Vagina (tissue), 2 donors: ENCODE results near the gene CYSRT1. TPM values are rescaled to one million over a fixed set of nuclear protein-coding genes. Genes with fewer than 3 reads are reported as not detected.
"Not testable (repeated sequence)": the region's sequence is repeated elsewhere in the genome, so short reads cannot be mapped to it uniquely, and the experiment has no call there.

Source experiments
- DNase-seq, 2 donors: peaks; one replicate each; pipeline ENCODE4 v3.0.0-alpha.2; 2017; ENCODE audit errors: extremely low spot score in 2 of 2
- H3K27ac ChIP-seq: fragments of 200-600 bp; sonication (generic); one replicate; pipeline ENCODE4 v1.5.1; 2019
- H3K27me3 ChIP-seq: fragments of 200-600 bp; sonication (generic); one replicate; pipeline ENCODE4 v1.5.1; 2019
- H3K36me3 ChIP-seq, 2 donors: fragments of 200-600 bp; sonication (generic); one replicate each; pipeline ENCODE4 v1.5.1; 2017 to 2019
- H3K4me1 ChIP-seq: fragments of 200-600 bp; sonication (generic); one replicate; pipeline ENCODE4 v1.5.1; 2019
- H3K4me3 ChIP-seq, 2 donors: fragments of 200-600 bp; sonication (generic); 1 replicate in 1 of 2; 2 replicates in 1 of 2; pipeline ENCODE4 v1.5.1; 2016 to 2019
- H3K9me3 ChIP-seq: fragments of 200-600 bp; sonication (generic); one replicate; pipeline ENCODE4 v1.5.1; 2019
- POLR2A ChIP-seq, 2 donors: fragments of 450-650 bp; IDR thresholded peaks; one replicate each; pipeline ENCODE4 v1.6.1; 2017; ENCODE audit warnings: antibody characterized with exemption in 2 of 2, mild to moderate bottlenecking in 2 of 2, moderate library complexity in 2 of 2
- POLR2AphosphoS5 ChIP-seq, 2 donors: sonication (generic); formaldehyde crosslinking; IDR thresholded peaks; one replicate each; pipeline ENCODE4 v1.9.0; 2017; ENCODE audit warnings: antibody characterized with exemption in 2 of 2, mild to moderate bottlenecking in 2 of 2, low read depth in 1 of 2; ENCODE audit not compliant: insufficient read depth in 1 of 2
- intact Hi-C: fragments of 100-400 bp; cut with DNase I; formaldehyde crosslinking; loops from one replicate; pipeline ENCODE4 v1.15.1; 2023
- total RNA-seq: library from RNA; depleted of rRNA; stranded (reverse); fragments of >200 nt; gene quantifications from one replicate; pipeline ENCODE4 v1.2.3, GENCODE V29; 2016
- TF ChIP-seq, protein P1 (sequence below), 3 experiments: fragments of 450-650 bp in 2 of 3; fragments of 200-600 bp in 1 of 3; sonication (generic) in 1 of 3; IDR thresholded peaks; one replicate each; pipeline ENCODE4 v1.5.1; 2017 to 2019; ENCODE audit warnings: antibody characterized with exemption in 3 of 3, mild to moderate bottlenecking in 2 of 3, moderate library complexity in 2 of 3

The CYSRT1 gene
- total RNA-seq, 1 donor from 2014 or later = 24.3 TPM

DNA sequence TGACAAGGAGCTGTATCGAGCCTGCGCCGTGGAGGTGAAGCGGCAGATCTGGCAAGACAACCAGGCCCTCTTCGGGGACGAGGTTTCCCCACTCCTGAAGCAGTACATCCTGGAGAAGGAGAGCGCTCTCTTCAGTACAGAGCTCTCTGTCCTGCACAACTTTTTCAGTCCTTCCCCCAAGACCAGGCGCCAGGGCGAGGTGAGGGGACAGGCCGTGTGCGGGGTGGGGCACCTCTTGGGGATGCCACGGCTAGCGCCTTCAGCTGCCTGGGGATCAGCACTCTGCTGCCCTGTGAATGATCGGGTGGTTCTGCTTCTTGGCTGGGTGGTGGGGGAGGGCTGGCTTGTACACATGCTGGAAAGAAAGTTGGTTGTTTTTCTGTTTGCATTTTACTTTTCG is 31.9 kb downstream of the CYSRT1 start:
- Histone ChIP-seq H3K9me3 (no peaks in the 10 kb centered on the region), H3K4me3 (peak overlapping the region in 1 of 2 donors; percentile 88), H3K36me3 (peaks cover 0 to 19% of the 10 kb centered on the region in 2 donors), H3K27ac (no peak overlapping the region), H3K27me3 (no peaks in the 10 kb centered on the region), H3K4me1 (peaks cover 27% of the 10 kb centered on the region)
- TF ChIP-seq, protein P1, sequence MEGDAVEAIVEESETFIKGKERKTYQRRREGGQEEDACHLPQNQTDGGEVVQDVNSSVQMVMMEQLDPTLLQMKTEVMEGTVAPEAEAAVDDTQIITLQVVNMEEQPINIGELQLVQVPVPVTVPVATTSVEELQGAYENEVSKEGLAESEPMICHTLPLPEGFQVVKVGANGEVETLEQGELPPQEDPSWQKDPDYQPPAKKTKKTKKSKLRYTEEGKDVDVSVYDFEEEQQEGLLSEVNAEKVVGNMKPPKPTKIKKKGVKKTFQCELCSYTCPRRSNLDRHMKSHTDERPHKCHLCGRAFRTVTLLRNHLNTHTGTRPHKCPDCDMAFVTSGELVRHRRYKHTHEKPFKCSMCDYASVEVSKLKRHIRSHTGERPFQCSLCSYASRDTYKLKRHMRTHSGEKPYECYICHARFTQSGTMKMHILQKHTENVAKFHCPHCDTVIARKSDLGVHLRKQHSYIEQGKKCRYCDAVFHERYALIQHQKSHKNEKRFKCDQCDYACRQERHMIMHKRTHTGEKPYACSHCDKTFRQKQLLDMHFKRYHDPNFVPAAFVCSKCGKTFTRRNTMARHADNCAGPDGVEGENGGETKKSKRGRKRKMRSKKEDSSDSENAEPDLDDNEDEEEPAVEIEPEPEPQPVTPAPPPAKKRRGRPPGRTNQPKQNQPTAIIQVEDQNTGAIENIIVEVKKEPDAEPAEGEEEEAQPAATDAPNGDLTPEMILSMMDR (IDR thresholded peaks at IDR 0.05) = no peak
- TF ChIP-seq POLR2A (IDR thresholded peaks at IDR 0.05) = no peak
- TF ChIP-seq POLR2AphosphoS5 (IDR thresholded peaks at IDR 0.05; ENCODE audit: insufficient read depth in 1 of 2, low read depth in 1 of 2) = no peak
- intact Hi-C loops = no loop called here
- no peak for DNase-seq

DNA sequence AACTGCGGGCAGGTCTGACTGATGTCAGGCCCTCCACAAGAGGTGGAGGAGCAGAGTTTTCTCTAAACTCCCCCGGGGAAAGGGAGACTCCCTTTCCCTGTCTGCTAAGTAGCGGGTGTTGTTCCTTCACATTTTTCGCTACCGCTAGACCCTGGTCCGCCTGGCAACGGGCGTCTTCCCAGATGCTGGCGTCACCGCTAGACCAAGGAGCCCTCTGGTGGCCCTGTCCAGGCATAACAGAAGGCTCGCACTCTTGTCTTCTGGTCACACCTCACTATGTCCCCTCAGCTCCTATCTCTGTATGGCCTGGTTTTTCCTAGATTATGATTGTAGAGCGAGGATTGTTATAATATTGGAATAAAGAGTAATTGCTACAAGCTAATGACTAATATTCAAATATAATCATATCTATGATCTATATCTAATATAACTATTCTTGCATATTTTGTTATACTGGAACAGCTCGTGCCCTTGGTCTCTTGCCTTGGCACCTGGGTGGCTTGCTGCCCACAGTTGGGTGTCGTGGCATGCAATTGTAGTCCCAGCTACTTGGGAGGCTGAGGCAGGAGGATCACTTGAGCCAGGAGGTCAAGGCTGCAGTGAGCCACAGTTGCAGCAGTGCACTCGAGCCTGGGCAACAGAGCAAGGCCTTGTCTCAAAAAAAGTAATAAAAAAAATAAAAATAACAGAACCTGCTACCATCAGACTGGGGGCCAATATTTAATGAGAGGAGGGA is 37.4 kb downstream of the CYSRT1 start:
- intact Hi-C loops, H3K4me1 ChIP-seq, H3K27ac ChIP-seq, H3K9me3 ChIP-seq, H3K4me3 ChIP-seq, H3K27me3 ChIP-seq, DNase-seq: not testable (repeated sequence)
- TF ChIP-seq, protein P1 (IDR thresholded peaks at IDR 0.05) = peak; percentile 14 to 34 (median 15)
- peaks cover 0 to 52% of the 10 kb centered on the region in 2 donors for H3K36me3 ChIP-seq

DNA sequence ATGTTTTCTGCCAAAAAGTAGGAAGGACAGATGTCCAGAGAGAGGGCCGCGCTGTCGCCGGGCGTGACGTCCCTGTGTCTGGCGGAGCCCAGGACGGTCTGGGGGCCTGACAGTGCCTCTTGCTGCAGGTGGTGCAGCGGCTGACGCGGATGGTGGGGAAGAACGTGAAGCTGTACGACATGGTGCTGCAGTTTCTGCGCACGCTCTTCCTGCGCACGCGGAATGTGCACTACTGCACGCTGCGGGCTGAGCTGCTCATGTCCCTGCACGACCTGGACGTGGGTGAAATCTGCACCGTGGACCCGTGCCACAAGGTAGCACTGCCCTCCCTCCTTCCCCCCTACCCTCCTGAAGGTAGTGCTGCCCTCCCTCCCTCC is 37.9 kb downstream of the CYSRT1 start:
- H3K9me3 ChIP-seq = no peaks in the 10 kb centered on the region
- no peaks in the 10 kb centered on the region for H3K4me1 ChIP-seq
- no peaks in the 10 kb centered on the region for H3K27me3 ChIP-seq
- intact Hi-C loops = no loop called here
- TF ChIP-seq, protein P1 (IDR thresholded peaks at IDR 0.05) = no peak
- TF ChIP-seq POLR2A (IDR thresholded peaks at IDR 0.05) = no peak
- no peak for TF ChIP-seq POLR2AphosphoS5 (IDR thresholded peaks at IDR 0.05; ENCODE audit: insufficient read depth in 1 of 2, low read depth in 1 of 2)
- no peak for DNase-seq
- peaks cover 0 to 53% of the 10 kb centered on the region in 2 donors for H3K36me3 ChIP-seq
- H3K27ac ChIP-seq = no peak overlapping the region
- no peak overlapping the region for H3K4me3 ChIP-seq

DNA sequence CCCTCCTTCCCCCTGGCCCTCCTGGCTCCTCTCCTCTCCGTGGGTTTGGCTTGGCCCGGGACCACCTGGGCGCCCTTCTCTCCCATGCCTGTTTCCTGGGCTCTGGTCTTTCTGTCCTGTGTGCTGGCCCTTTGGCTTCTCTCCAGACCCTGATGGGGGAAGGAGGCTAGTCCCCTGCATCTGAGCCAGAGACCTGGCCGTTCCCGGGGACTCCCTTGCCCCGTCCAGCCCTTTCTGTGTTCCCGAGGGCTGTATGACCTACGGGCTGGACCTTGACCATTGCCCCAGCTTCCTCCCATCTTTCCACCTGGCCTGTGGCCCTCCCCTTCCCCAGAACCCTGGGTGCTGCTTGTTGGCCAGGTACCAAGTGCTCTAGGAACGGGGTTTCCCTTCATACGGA is 38.5 kb downstream of the CYSRT1 start:
- H3K36me3 ChIP-seq = peaks cover 0 to 49% of the 10 kb centered on the region in 2 donors

DNA sequence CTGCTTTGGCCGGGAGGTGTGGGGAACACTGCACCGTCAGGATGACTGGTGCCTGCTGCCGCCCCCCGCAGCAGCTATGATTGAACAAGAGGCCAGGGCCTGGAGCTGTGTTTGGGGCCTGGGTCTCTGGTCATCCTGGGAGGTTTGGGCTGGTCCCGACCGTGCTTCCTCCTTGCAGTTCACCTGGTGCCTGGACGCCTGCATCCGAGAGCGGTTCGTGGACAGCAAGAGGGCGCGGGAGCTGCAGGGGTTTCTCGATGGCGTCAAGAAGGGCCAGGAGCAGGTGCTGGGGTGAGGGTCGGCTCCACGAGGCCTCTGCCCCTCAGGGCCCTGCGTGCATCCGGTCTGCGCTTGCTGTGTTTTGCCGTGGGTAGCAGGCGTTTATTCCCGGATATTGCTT is 39.1 kb downstream of the CYSRT1 start:
- Histone ChIP-seq H3K27me3 (no peaks in the 10 kb centered on the region), H3K4me3 (no peak overlapping the region), H3K9me3 (no peaks in the 10 kb centered on the region), H3K4me1 (peaks cover 5% of the 10 kb centered on the region), H3K36me3 (peaks cover 0 to 44% of the 10 kb centered on the region in 2 donors), H3K27ac (no peak overlapping the region)
- TF ChIP-seq POLR2A (IDR thresholded peaks at IDR 0.05) (no peak), POLR2AphosphoS5 (IDR thresholded peaks at IDR 0.05; ENCODE audit: insufficient read depth in 1 of 2, low read depth in 1 of 2) (no peak)
- TF ChIP-seq, protein P1 (IDR thresholded peaks at IDR 0.05) = no peak
- intact Hi-C loops = no loop called here
- DNase-seq = no peak

More for the DNA sequence above, 38.5 kb downstream of the CYSRT1 start:
- TF ChIP-seq, protein P1 (IDR thresholded peaks at IDR 0.05) = no peak
- TF ChIP-seq POLR2AphosphoS5 (IDR thresholded peaks at IDR 0.05; ENCODE audit: insufficient read depth in 1 of 2, low read depth in 1 of 2) (no peak), POLR2A (IDR thresholded peaks at IDR 0.05) (no peak)
- Histone ChIP-seq H3K4me3 (no peak overlapping the region), H3K9me3 (no peaks in the 10 kb centered on the region), H3K27ac (no peak overlapping the region), H3K4me1 (peaks cover 5% of the 10 kb centered on the region), H3K27me3 (no peaks in the 10 kb centered on the region)
- no peak for DNase-seq
- intact Hi-C loops = no loop called here
